ENCODE results near the gene SEMA3E. TPM values are rescaled to one million over a fixed set of nuclear protein-coding genes. Genes with fewer than 3 reads are reported as not detected.
A peak's percentile ranks its signal among the peaks of the same experiment; 100 is the strongest.

The SEMA3E gene
- total RNA-seq, 1 donor from 2014 or later = 4.6 TPM

- peaks cover 6% of the 10 kb centered on the region for H3K4me1 Mint-ChIP-seq (ENCODE audit: low read depth, unreplicated experiment)
- H3K27me3 Mint-ChIP-seq (ENCODE audit: low read depth, unreplicated experiment) = no peaks in the 10 kb centered on the region
- no peaks in the 10 kb centered on the region for H4K20me1 ChIP-seq (ENCODE audit: insufficient read depth, low read length)
- no peaks in the 10 kb centered on the region for H3K4me1 ChIP-seq (ENCODE audit: insufficient read depth, low read length)
- H3K27ac Mint-ChIP-seq (ENCODE audit: unreplicated experiment) = no peak overlapping the region
- no peaks in the 10 kb centered on the region for H3K9me3 ChIP-seq (ENCODE audit: insufficient read depth, low read depth, low read length)
- no peak overlapping the region for H3K4me2 ChIP-seq (ENCODE audit: low read length)
- DNase-seq (ENCODE audit: low read depth) (peak; percentile 41), FAIRE-seq (no peak)
- no peaks in the 10 kb centered on the region for H3K36me3 ChIP-seq (ENCODE audit: insufficient read depth, low read length)
- no peaks in the 10 kb centered on the region for H3K36me3 Mint-ChIP-seq (ENCODE audit: low read depth, unreplicated experiment)
- H3K4me3 ChIP-seq (ENCODE audit: insufficient read depth, low read depth, low read length) = no peak overlapping the region
- H3K27me3 ChIP-seq (ENCODE audit: insufficient read depth, low read length) = no peaks in the 10 kb centered on the region
- no peak for TF ChIP-seq EZH2 (IDR thresholded peaks at IDR 0.05; ENCODE audit: insufficient read depth, low read length)
- no peak for TF ChIP-seq CTCF (IDR thresholded peaks at IDR 0.05; ENCODE audit: insufficient read depth, low read depth, low read length)
- H3K9ac ChIP-seq (ENCODE audit: low read length) = no peak overlapping the region
- no peak overlapping the region for H3K4me3 Mint-ChIP-seq (ENCODE audit: unreplicated experiment)
- no peak overlapping the region for H3K27ac ChIP-seq (ENCODE audit: low read depth, low read length)
- H3K79me2 ChIP-seq (ENCODE audit: insufficient read depth, low read length) = no peaks in the 10 kb centered on the region
- H2AFZ ChIP-seq (ENCODE audit: low read depth, low read length) = no peak overlapping the region
- no peaks in the 10 kb centered on the region for H3K9me3 Mint-ChIP-seq (ENCODE audit: unreplicated experiment)
These were observed 221.1 kb downstream of the SEMA3E start for GRCh38 chr7:83427884-83428283.

GRCh38 chr7:83426325-83426724 lies 222.6 kb downstream of the SEMA3E start:
- Mint-ChIP-seq H3K36me3 (ENCODE audit: low read depth, unreplicated experiment) (no peaks in the 10 kb centered on the region), H3K27me3 (ENCODE audit: low read depth, unreplicated experiment) (no peaks in the 10 kb centered on the region), H3K9me3 (ENCODE audit: unreplicated experiment) (no peaks in the 10 kb centered on the region), H3K4me3 (ENCODE audit: unreplicated experiment) (no peak overlapping the region), H3K27ac (ENCODE audit: unreplicated experiment) (no peak overlapping the region), H3K4me1 (ENCODE audit: low read depth, unreplicated experiment) (peaks cover 6% of the 10 kb centered on the region)
- Histone ChIP-seq H2AFZ (ENCODE audit: low read depth, low read length) (no peak overlapping the region), H3K36me3 (ENCODE audit: insufficient read depth, low read length) (no peaks in the 10 kb centered on the region), H4K20me1 (ENCODE audit: insufficient read depth, low read length) (no peaks in the 10 kb centered on the region), H3K27ac (ENCODE audit: low read depth, low read length) (no peak overlapping the region), H3K27me3 (ENCODE audit: insufficient read depth, low read length) (no peaks in the 10 kb centered on the region), H3K79me2 (ENCODE audit: insufficient read depth, low read length) (no peaks in the 10 kb centered on the region), H3K4me3 (ENCODE audit: insufficient read depth, low read depth, low read length) (no peak overlapping the region), H3K4me2 (ENCODE audit: low read length) (no peak overlapping the region), H3K4me1 (ENCODE audit: insufficient read depth, low read length) (no peaks in the 10 kb centered on the region), H3K9ac (ENCODE audit: low read length) (no peak overlapping the region), H3K9me3 (ENCODE audit: insufficient read depth, low read depth, low read length) (no peaks in the 10 kb centered on the region)
- no peak for DNase-seq (ENCODE audit: low read depth)
- no peak for FAIRE-seq
- no peak for TF ChIP-seq EZH2 (IDR thresholded peaks at IDR 0.05; ENCODE audit: insufficient read depth, low read length)
- no peak for TF ChIP-seq CTCF (IDR thresholded peaks at IDR 0.05; ENCODE audit: insufficient read depth, low read depth, low read length)

- TF ChIP-seq CTCF (IDR thresholded peaks at IDR 0.05; ENCODE audit: insufficient read depth, low read depth, low read length) (no peak), EZH2 (IDR thresholded peaks at IDR 0.05; ENCODE audit: insufficient read depth, low read length) (no peak)
- Mint-ChIP-seq H3K27me3 (ENCODE audit: low read depth, unreplicated experiment) (no peaks in the 10 kb centered on the region), H3K27ac (ENCODE audit: unreplicated experiment) (no peak overlapping the region), H3K4me1 (ENCODE audit: low read depth, unreplicated experiment) (no peaks in the 10 kb centered on the region), H3K4me3 (ENCODE audit: unreplicated experiment) (no peak overlapping the region), H3K36me3 (ENCODE audit: low read depth, unreplicated experiment) (no peaks in the 10 kb centered on the region), H3K9me3 (ENCODE audit: unreplicated experiment) (no peaks in the 10 kb centered on the region)
- Histone ChIP-seq H2AFZ (ENCODE audit: low read depth, low read length) (no peak overlapping the region), H3K27ac (ENCODE audit: low read depth, low read length) (no peak overlapping the region), H3K4me1 (ENCODE audit: insufficient read depth, low read length) (no peaks in the 10 kb centered on the region), H3K9ac (ENCODE audit: low read length) (no peak overlapping the region), H3K4me3 (ENCODE audit: insufficient read depth, low read depth, low read length) (no peak overlapping the region), H3K36me3 (ENCODE audit: insufficient read depth, low read length) (no peaks in the 10 kb centered on the region), H3K27me3 (ENCODE audit: insufficient read depth, low read length) (no peaks in the 10 kb centered on the region), H4K20me1 (ENCODE audit: insufficient read depth, low read length) (no peaks in the 10 kb centered on the region), H3K79me2 (ENCODE audit: insufficient read depth, low read length) (no peaks in the 10 kb centered on the region), H3K4me2 (ENCODE audit: low read length) (no peak overlapping the region), H3K9me3 (ENCODE audit: insufficient read depth, low read depth, low read length) (no peaks in the 10 kb centered on the region)
- DNase-seq (ENCODE audit: low read depth) (no peak), FAIRE-seq (no peak)
These were observed 229.9 kb downstream of the SEMA3E start for GRCh38 chr7:83419013-83419412.

Measured in astrocyte (in vitro differentiated cells and primary cell).